NCI-H446 (cell line): ENCODE results near the gene IKBKG.
"Not testable (repeated sequence)": the region's sequence is repeated elsewhere in the genome, so short reads cannot be mapped to it uniquely, and the experiment has no call there.

ENCODE experiments used
- DNase-seq, 2 experiments: peaks; one replicate each; lab custom pipeline; 2025; lab: John Stamatoyannopoulos, UW

Gene IKBKG

DNA sequence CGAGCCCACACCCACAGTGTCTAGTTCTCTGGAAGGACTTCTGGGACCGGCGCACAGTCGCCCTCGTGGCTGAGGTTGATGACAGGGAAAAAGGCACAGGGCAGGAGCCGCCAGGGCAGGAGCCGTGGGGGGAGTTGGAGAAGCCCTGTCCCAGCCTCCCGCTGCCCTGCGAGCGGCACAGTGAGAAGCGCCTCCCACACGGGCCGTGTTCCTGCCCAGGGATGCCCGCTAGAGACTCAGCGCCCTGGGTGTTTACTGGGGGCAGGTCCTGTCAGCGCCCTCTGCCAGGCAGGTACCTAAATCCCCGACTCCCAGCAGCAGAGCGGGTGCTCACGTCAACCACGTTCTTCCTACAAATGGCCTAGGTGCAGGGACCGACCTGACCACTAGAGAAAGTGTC is 11.5 kb downstream of the IKBKG start:
- not testable (repeated sequence) for DNase-seq

DNA sequence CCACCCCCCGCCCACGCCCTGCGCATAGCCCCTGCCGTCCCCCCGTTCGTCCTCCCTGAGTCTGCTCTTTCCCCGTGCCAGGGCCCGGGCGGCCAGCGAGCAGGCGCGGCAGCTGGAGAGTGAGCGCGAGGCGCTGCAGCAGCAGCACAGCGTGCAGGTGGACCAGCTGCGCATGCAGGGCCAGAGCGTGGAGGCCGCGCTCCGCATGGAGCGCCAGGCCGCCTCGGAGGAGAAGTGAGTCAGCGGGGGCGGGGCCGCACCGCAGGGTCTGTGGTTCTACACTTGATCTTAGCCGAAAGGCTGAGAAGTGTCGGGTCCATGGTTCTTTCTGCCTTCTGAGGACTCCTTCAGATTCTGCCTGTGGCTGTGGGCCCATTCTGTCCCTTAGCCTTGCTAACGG is 12.9 kb downstream of the IKBKG start:
- not testable (repeated sequence) for DNase-seq

DNA sequence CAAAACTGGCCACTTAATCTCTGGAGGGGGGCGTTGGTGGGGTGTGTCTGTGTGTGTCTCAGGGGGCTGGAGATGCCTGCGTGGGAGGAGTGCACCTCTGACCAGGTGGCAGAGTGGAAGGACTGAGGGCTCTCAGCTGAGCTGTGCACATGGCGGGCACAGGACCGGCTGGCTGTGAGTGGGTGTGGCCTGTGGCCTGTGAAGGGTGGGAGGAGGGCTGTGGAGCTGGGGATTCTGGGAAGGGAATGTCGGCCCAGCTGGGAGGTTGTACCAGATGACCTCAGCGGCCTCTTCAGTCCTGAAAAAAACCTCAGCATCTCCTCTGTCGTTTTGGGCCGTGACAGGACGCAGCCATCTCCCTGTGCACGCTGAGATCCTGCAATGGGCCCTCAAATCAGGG is 14.9 kb downstream of the IKBKG start:
- not testable (repeated sequence) for DNase-seq

DNA sequence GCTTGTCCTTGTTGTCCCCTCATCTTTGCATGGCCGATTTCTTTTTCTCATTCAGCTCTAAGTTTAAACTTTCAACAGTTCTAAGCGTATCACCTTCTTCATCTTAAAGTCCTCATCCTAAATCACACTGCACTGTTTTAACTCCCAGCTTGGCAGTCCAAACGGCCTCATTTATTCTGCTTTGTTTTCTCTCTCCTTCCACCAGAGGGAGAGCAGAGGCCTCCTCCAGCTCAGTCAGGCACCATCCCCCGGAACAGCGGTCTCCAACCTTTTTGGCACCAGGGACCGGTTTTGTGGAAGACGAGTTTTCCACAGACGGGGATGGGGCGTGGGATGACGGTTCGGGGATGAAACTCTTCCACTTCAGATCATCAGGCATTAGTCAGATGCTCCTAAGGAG is 22.9 kb downstream of the IKBKG start:
- not testable (repeated sequence) for DNase-seq

DNA sequence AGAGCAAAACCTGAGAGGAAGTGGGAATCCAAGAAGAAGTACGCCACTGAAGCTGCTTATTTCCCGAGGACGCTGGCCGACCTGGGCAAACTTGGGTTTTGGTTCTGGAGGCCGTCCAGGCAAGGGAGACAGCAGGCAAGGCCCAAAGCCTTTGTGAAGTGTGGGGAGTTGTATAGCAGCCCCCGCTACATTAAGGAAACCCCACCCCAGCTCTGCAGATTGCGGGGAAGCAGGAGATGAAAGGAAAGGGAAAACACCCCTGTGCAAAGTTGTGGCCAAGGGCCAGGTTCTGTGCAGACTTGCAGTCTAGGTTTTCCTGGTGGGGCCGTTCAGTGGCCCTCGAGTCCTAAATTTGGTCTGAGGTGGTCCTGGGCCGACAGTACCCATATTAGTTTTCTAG is 25.6 kb downstream of the IKBKG start:
- DNase-seq = not testable (repeated sequence)

DNA sequence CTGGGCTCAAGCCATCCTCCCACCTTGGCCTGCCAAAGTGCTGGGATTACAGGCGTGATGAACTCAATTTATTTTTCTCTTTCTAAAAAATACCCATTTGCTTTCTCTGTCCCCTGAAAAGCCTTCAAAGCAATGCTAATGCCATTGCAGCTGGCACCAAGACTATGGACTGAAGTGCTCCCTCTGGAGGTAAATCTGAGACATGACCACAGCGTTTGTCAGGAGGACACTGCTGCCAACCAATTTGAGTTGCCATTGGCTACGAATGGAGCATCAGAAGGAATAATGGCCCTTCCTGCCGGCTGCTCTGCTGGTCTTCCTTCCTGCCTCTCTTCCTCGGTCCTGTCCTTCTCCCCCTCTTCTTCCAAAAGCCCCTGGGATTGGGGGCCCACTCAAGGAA is 27.7 kb downstream of the IKBKG start:
- DNase-seq = not testable (repeated sequence)

DNA sequence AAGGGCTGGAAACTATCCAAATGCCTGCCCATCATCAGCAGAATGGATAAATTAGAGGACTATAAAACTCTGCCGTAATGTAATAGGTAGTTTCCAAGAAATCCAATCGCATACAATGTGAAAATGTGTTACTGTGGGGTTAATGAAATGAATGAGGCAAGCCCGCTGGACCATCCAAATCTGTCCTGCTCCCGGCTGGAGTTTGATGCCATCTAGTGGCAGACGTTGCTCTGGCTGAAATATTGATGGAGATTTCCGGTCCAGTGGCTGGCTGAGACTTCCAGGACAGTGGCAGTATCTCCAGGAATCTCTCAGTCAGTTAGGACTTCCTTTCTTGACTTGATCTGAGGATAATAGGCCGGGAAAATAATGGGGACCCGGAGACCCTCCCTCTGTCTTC is 35.6 kb downstream of the IKBKG start:
- not testable (repeated sequence) for DNase-seq

DNA sequence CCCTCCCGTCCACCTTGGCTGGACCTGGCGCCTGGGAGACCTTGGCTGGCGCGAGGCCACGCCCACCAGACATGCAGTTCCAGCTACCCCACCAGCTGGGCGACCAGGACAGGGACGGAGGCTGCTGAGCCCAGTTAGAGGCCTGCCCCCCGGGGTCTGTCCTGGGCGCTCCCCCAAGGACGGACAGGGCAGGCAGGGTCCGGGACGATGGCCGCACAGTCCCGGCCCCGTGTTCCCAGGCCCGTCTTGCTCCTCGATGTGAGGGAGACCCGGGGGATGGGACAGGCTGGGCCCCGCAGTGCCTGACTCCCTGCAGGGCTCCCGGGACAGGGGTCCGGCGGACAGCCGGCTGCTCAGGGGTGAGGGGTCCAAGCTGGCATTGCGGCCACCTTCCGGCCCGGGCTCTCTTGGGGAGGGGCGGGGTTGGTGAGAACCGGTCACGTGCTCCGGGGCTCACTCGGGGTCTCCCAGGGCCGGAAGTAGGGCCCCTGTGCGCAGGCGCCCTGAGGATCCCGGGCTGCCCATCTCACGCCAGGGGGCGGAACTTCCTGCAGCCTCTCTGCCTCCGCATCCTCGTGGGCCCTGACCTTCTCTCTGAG is 37.3 kb downstream of the IKBKG start, which contains the start of gene CTAG1A:
Gene CTAG1A, plus strand, starts transcription at position 549 of the 599 bp plus-strand sequence. CDS start 74 bp downstream, outside the sequence.
- DNase-seq = not testable (repeated sequence)

DNA sequence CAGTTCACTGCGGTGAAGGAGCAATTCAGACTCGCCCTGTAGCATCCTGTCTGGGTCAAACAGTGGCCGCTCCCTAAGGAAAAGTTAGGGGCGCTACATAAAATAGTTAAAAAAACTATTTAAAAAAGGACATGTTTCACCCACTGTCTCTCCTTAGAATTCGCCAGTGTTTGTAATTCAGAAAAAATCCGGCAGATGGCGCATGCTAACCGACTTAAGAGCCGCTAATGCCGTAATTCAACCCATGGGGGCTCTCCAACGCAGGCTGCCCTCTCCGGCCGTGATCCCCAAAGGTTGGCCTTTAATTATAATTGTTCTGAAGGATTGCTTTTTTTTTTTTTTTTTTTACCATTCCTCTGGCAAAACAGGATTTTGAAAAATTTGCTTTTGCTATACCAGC is 43.0 kb downstream of the IKBKG start:
- not testable (repeated sequence) for DNase-seq

DNA sequence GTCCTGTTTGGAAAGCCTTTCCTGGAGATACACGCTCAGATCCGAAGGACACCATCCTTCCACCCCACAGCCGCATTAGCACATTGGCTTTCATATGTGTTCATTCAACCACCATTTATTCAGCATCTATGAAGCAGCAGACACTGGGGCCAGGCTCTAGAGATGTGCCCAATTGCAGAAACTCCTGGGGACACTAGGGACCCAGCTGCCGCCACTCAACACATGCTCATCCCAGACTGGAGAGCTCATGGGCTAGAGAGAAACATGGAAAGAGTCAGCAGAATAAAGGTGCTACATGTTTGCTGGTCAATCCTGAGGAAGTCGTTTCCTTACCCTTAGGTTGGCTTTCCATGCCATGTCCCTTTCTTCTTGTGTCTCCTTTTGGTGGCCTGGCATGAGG is 45.1 kb downstream of the IKBKG start:
- DNase-seq = no peak

DNA sequence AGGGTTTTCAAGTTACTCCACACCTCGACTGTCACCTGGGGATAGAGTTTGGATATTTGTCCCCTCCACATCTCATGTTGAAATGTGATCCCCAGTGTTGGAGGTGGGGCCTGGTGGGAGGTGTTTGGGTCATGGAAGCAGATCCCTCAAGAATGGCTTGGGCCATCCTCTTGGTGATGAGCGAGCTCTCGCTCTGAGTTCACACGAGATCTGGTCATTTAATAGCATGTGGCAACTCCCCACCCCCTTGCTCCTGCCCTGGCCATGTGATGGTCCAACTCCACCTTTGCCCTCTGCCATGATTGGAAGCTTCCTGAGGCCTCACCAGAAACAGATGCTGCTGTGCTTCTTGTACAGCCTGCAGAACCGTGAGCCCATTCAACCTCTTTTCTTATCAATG is 45.8 kb downstream of the IKBKG start:
- DNase-seq = no peak

DNA sequence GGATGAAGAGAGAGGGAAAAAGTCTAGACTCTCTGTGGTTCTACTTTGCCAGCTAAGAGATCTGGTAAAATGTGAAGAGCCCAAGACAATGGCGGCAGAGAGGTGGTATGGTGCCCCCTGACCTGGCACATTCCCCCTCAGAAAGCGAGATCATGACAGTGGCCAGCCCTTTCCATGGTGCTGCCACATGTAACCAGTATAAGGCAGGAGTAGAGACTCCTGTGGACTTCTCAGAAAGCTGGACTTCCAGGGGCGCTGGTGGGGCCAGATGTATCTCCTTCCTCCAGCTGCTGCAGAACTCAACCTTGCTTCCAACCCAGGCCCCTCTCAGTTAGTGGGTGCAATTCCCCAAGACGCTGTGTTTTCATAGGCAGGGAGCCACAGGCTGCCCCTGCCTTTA is 47.1 kb downstream of the IKBKG start:
- DNase-seq = no peak

DNA sequence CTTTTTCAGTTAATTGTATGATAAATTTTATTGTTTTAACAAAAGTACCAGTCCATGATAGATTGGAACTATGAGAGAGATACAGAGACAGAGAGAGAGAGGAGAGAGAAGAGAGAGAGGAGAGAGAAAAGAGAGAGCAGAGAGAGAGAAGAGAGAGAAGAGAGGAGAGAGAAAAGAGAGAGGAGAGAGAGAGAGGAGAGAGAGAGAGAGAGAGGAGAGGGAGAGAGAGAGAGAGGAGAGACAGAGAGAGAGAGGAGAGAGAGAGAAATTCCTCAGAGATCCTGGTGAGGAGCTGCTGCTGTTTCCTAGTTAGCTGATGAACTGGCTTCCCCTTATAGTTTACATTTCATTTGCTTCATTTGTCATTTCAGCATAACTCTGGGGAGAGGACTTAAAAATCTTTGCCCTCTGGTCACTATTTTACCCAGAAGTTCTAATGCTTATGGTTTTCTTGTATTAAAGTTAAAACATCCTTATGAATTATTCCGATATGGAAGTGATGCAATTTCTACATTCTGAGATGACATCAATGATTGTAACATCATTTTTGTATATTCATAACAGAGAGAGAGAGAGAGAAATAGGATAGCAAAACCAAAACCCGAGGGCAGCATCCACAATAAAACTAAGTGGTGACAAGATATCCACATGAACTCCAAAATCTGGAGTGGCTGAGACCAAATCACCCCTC is 48.3 kb downstream of the IKBKG start:
- no peak for DNase-seq

DNA sequence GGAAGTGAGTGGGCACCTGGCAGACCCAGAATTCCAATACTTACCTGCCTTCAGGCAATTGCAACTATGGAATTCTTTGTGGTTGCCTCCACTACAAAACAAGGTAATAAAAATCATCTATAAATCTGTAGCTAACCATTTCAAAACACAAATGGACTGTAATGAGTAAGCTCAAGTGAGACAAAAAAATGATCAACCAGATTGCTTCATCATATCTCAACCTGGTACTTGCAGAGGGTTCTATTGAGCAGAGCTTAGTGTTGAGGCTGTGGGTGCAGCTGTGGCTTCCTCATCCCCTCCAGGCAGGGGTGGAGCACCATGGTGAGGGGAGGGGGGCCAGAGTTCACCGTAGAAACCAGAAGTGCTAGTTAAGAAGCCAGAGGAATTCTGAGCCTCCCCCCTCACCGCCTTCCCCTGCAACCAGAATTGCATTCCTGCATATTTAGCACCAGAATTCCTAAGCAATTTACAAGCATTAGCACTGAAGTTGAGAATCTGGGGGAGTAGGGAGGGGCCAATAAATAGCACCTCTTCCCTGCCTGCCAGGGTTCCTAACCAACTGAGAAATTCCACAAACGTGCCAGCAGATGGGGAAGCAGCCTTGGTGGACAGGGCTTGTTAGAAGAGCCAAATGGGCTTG is 49.0 kb downstream of the IKBKG start:
- DNase-seq = no peak

DNA sequence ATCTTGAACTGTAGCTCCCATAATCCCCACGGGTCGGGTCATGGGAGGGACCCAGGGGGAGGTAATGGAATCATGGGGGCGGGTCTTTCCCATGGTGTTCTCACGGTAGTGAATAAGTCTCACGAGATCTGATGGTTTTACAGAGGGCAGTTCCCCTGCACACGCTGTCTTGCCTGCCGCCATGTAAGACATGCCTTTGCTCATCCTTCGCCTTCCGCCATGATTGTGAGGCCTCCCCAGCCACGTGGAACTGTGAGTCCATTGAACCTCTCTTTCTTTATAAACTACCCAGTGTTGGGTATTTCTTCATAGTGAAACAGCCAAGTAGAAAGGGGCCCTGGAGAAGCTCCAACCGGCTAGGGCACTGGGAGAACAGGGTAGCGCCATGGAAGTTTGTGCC is 49.8 kb downstream of the IKBKG start:
- DNase-seq = no peak

DNA sequence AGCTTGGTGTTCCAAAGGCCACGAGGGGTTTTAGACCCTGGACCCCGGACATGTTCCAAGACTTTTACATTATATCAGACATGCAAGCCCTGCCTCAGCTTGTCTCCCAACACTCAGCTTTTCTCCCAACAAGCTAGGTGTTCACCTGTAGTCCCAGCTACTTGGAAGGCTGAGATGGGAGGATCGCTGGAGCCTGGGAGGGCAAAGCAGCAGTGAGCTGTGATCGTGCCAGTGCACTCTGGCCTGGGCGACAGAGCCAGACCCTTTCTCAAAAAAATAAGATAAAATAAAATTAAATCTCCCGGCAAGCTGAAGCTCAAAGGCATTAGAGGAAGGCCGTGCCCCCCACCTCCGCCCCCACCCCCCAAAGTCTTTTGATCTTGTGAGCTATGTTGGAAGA is 51.2 kb downstream of the IKBKG start:
- DNase-seq = no peak

DNA sequence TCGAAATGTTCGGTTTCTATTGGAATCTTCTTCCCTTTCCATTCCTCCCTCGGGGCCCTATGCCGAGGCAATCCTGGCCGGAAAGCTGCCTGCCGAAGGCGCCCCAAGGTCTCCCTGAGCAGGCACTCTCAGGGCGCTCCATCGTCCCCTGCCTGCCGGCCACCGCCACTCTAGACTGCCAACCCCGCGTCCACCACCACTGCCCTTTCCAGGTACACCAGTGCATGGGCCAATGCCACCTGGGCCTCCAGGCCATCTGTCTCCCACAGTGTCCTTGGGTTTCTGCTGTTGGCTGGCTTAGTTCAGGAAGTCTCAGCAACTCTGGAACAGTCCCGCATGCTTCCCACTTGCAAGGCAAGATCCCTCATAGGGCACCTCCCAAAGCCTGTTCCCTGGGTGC is 52.1 kb downstream of the IKBKG start:
- DNase-seq = no peak

DNA sequence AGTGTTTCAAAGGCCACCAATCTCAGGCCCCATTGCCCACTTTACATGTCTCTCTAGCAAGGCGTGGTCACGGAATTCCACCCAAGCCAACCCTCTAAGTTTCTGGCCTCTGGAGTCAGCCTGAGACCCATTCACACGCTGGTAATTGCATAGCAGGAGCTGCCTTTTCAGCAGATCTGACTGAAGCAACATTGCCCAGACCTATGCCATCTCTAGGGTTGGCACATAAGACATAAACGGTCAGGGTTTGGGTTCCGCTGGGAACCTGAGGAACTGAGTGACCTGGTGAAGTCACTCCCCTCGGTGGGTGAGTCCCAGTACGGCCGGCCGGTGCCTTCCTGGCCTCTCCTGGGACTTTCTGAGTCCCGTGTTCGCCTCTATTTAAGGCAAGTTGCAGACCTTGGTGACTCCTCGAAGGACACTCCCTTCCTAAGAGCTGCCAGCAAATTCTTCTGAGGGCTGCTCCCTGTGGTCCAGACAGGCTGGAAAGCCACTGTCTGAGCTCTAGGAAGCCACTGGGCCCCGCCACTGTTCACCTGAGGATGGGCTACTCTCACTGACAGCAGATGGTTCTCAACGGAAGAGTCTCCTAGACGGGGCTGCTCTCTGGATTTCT is 53.4 kb downstream of the IKBKG start:
- no peak for DNase-seq

DNA sequence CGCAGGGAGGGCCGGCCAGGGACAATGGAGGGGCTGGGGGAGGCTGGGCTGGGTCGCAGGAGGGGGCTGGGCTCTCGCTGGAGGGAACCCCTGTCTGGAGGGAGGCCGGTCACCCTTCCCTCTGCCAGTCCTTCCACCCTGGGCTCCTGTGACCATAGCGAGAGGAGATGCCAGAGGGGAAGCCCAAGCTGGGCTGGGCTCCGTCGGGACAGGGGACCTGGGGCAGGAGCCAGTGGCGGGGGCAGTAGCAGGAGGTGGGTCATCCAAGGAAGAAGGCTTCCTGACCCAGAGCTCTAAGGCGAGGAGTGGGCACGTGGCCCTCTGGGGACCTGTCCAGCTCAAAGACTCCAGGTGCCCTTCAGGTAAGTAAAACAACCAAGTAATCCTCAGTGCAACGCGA is 54.8 kb downstream of the IKBKG start:
- DNase-seq = no peak

DNA sequence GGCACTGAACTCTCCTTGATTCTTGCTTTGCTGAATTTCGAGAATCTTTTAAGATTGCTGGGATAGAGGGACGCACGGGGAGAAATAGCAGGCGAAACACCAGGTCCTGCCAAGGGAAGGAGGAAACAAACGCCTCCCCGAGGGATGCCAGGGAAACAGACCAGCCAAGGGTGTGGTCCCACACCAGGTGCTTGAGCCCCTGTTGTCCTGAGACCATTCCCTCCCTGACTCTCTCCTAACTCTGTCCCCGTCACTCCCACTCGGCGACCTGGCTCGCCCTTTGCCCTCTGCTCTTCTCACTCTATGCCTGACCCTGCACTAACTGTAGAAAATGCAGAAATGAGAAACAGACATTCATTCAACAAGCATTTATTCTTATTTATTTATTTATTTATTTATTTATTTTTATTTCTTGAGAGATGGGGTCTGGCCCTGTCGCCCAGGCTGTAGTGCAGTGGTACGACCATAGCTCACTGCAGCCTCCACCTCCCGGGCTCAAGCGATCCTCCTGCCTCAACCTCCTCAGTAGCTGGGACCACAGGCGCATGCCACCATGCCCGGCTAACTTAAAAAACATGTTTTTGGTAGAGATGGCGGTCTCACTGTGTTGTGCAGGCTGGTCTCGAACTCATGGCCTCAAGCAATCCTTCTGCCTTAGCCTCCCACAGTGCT is 55.5 kb downstream of the IKBKG start:
- no peak for DNase-seq

DNA sequence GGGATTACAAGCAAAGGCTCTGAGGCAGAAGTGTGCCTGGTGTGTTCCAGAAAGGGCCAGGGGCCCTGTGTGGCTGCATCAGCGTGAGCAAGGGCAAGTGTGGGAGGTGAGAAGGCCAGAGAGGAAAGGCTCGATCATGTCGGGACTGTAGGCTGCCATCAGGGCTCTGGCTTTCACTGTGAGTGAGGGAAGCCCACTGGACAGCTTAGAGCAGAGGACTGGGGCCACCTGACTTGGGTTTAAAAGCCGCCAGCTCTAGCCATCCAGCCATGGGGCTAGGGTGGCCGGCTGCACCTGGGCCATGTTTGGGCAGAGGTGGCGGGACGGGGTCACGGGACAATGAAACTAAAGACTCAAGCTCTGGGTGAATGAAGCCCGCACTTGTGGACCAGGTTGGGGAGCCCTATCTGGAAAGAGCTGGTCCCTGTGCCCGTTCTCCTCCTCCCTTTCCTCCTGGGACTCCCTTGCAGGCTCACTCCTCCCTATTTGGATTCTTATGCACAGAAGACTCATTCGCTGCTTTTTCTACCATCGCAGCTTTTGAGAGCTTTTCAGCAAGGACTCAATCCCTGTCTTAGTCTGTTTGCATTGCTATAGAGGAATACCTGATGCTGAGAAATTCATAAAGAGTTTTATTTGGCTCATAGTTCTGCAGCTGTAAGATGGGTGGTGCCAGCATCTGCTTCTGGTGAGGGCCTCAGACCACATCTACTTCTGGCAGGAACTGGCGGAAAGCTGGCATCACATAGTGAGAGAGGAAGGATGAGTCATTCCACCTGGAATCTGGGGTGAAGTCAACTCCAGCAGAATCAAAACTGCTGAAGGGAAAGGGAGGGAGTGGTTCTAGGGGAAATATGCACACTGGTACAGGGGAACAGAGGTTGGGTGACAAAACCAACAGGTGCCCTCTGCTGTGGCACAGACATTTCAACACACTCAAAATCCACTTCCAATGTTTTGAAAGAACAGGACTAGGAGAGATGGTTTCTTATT is 56.3 kb downstream of the IKBKG start:
- no peak for DNase-seq
